Choroid plexus epithelial cell (primary cell): ENCODE data around the gene MTARC2.

Experiments used
- DNase-seq: peaks from one replicate; pipeline ENCODE4 v3.0.0-alpha.2; 2010; ENCODE audit warnings: low read depth
- H3K4me3 ChIP-seq: 2 replicates; pipeline ENCODE4 v1.5.1; 2011; ENCODE audit warnings: low read depth, mild to moderate bottlenecking, control low read depth, low read length, moderate library complexity
- TF ChIP-seq, protein P1 (sequence below): conservative IDR thresholded peaks from 2 replicates; pipeline ENCODE4 v1.5.1; 2011; ENCODE audit warnings: low read depth, mild to moderate bottlenecking, control low read depth, inconsistent platforms, low read length, moderate library complexity

The MTARC2 gene

DNA sequence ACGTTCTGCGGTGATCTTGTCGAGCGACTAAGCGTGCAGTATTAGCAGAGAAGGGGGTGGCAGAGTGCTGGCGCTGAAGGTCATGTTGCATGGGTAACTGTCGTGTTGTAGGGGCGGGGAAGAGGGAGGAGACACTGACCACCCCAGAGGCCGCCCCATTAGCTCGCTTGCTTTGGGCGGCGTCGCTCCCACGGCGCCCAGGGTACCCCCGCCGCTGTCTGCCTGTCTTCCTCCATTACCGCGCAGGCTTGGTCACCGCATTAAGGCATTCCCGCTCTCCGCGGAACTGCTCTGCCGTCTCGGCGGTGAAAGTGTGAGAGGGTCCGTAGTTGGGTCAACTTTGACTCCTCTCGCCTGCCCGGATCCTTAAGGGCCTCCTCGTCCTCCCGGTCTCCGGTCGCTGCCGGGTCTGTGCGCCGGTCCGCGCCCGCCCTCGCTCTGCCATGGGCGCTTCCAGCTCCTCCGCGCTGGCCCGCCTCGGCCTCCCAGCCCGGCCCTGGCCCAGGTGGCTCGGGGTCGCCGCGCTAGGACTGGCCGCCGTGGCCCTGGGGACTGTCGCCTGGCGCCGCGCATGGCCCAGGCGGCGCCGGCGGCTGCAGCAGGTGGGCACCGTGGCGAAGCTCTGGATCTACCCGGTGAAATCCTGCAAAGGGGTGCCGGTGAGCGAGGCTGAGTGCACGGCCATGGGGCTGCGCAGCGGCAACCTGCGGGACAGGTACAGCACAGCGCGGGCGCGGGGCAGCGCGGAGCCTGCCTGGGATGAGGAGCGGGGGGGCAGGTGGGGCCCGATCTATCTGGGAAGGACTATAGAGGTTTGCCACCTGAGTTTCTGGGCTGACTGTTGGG is at the start of gene MTARC2:
MTARC2 (plus strand) TSS at position 234 of the 846 bp plus-strand sequence; CDS start at position 444, 210 bp downstream.
- TF ChIP-seq, protein P1, sequence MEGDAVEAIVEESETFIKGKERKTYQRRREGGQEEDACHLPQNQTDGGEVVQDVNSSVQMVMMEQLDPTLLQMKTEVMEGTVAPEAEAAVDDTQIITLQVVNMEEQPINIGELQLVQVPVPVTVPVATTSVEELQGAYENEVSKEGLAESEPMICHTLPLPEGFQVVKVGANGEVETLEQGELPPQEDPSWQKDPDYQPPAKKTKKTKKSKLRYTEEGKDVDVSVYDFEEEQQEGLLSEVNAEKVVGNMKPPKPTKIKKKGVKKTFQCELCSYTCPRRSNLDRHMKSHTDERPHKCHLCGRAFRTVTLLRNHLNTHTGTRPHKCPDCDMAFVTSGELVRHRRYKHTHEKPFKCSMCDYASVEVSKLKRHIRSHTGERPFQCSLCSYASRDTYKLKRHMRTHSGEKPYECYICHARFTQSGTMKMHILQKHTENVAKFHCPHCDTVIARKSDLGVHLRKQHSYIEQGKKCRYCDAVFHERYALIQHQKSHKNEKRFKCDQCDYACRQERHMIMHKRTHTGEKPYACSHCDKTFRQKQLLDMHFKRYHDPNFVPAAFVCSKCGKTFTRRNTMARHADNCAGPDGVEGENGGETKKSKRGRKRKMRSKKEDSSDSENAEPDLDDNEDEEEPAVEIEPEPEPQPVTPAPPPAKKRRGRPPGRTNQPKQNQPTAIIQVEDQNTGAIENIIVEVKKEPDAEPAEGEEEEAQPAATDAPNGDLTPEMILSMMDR, result no peak
- peak within 1 kb of the TSS; percentile 65 for H3K4me3 ChIP-seq
- DNase-seq, result peak; percentile 51

DNA sequence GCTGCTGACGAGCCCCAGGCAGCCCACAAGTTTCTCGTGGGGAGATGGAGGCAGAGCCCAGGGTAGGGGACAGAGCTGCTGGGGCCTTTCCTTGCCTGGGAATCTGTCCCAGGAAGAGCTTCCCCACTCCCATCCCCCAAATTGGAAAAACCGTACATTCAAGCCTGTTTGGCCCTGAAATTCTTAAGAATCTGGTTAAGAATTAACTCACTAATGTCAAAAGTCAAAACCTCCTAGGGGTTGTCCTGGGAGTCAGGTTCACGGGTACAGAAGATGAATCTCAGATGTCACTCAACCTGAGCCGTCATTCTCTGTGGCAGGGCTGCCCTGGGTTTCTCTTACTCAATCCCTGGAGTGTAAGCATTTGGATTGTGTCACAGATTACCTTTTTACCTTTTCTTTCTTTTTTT is 49.5 kb upstream of the MTARC2 start:
- no peak overlapping the region for H3K4me3 ChIP-seq
- no peak for DNase-seq
- TF ChIP-seq, protein P1, result no peak

DNA sequence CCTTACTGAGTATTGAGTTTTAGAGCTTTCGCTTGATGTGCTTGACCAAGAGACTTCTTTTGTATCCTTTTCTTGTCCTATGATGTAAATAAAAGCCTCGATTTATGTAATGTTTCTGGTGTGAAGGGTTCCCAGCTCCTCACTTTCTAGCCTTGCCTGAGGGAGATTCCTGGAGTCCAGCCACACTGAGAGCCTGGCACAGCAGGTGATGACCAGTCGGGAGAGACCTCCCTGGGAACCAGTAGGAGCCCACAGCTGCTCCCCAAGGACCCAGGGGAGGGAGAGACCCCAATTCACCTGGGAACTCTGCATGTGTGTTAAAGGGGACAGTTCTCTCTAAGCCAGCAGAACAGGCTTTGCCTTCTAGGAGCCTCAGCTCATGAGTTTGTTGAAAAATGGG is 49.1 kb upstream of the MTARC2 start:
- TF ChIP-seq, protein P1, result no peak

DNA sequence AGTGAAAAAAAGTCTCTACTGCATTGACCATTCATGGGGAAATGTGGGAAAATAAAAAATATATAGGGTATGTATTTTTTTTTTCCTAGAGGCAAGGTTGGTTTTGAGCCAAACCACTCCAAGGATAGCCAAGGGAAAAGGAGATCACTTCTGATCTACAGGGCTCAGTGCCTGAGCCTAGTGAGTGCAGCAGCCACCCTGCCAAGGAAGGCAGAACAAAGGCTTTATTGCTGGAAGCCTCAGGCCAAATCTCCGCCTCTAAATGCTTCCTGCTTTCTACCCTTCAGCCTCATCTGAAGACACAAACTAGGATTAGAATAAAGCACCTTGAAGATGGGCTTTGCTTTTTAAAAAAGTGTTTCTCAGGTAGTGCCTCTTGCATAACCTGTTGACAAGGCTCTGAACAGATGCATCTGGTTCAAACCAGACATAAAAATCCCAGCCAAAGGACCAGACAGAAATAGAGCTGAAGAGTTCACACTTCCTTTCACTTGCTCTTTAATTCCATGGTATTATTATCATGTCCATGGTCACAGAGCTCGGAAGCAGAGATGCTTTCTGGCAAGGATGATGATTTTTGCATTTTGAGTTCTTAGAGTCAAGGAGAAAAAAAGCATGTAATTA is 47.5 kb upstream of the MTARC2 start:
- H3K4me3 ChIP-seq, result no peak overlapping the region
- no peak for DNase-seq
- TF ChIP-seq, protein P1, result no peak

More for the DNA sequence above, 49.1 kb upstream of the MTARC2 start:
- no peak overlapping the region for H3K4me3 ChIP-seq
- no peak for DNase-seq

DNA sequence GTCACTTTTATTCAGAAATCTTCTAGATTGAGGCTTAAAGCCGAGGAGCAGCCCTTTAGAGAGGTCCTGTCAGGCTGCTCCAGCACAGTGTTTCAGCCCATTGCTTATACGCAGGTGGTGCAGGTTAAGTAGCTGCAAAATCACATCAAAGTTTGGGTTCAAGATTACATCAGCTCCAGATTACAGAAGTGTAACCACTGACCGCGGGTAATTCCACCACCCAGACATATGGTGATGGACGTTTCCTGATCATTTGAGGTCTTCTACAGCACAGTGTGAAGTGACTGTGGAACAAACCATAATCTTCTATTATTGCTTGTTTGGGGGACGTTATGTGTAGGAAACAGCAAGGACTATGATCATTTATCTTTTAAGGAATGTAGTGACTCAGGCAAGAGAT is 46.1 kb upstream of the MTARC2 start:
- no peak overlapping the region for H3K4me3 ChIP-seq
- no peak for DNase-seq
- TF ChIP-seq, protein P1, result no peak

DNA sequence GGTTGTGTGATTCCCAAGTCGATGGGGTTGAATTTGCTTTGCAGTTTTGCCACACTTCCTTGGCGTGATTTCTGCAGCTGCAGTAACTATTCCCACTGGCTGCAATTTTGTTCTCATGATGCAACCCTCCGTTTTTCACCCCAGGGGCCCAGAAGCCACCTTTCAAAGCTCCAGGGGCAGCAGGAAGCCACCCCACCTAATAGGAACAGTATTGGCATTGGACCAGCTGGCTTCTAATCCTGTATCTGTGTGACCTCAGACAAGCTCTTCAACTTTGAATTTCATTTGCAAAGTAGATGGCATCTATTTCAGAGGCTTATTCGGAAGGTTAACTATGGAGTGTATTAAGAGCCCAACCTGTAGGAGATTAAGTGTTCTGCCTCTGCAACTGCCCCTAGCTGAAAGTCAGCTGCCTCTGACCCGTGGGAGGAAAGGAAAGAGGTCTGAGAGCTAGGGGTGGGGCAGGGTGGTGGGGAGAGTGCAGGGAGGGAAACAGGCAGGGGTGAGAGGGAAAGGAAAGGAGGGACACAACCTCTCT is 45.3 kb upstream of the MTARC2 start:
- TF ChIP-seq, protein P1, result no peak
- no peak overlapping the region for H3K4me3 ChIP-seq
- no peak for DNase-seq
